Vagina (tissue), 2 donors: Measurements from ENCODE around the gene PRIM1. TPM values are rescaled to one million over a fixed set of nuclear protein-coding genes. Genes with fewer than 3 reads are reported as not detected.

Experiments
- DNase-seq, 2 donors: peaks; one replicate each; pipeline ENCODE4 v3.0.0-alpha.2; 2017; ENCODE audit errors: extremely low spot score in 2 of 2
- H3K27ac ChIP-seq: fragments of 200-600 bp; sonication (generic); one replicate; pipeline ENCODE4 v1.5.1; 2019
- H3K27me3 ChIP-seq: fragments of 200-600 bp; sonication (generic); one replicate; pipeline ENCODE4 v1.5.1; 2019
- H3K36me3 ChIP-seq, 2 donors: fragments of 200-600 bp; sonication (generic); one replicate each; pipeline ENCODE4 v1.5.1; 2017 to 2019
- H3K4me1 ChIP-seq: fragments of 200-600 bp; sonication (generic); one replicate; pipeline ENCODE4 v1.5.1; 2019
- H3K4me3 ChIP-seq, 2 donors: fragments of 200-600 bp; sonication (generic); 1 replicate in 1 of 2; 2 replicates in 1 of 2; pipeline ENCODE4 v1.5.1; 2016 to 2019
- H3K9me3 ChIP-seq: fragments of 200-600 bp; sonication (generic); one replicate; pipeline ENCODE4 v1.5.1; 2019
- POLR2A ChIP-seq, 2 donors: fragments of 450-650 bp; IDR thresholded peaks; one replicate each; pipeline ENCODE4 v1.6.1; 2017; ENCODE audit warnings: antibody characterized with exemption in 2 of 2, mild to moderate bottlenecking in 2 of 2, moderate library complexity in 2 of 2
- POLR2AphosphoS5 ChIP-seq, 2 donors: sonication (generic); formaldehyde crosslinking; IDR thresholded peaks; one replicate each; pipeline ENCODE4 v1.9.0; 2017; ENCODE audit warnings: antibody characterized with exemption in 2 of 2, mild to moderate bottlenecking in 2 of 2, low read depth in 1 of 2; ENCODE audit not compliant: insufficient read depth in 1 of 2
- intact Hi-C: fragments of 100-400 bp; cut with DNase I; formaldehyde crosslinking; loops from one replicate; pipeline ENCODE4 v1.15.1; 2023
- total RNA-seq: library from RNA; depleted of rRNA; stranded (reverse); fragments of >200 nt; gene quantifications from one replicate; pipeline ENCODE4 v1.2.3, GENCODE V29; 2016
- TF ChIP-seq, protein P1 (sequence below), 3 experiments: fragments of 450-650 bp in 2 of 3; fragments of 200-600 bp in 1 of 3; sonication (generic) in 1 of 3; IDR thresholded peaks; one replicate each; pipeline ENCODE4 v1.5.1; 2017 to 2019; ENCODE audit warnings: antibody characterized with exemption in 3 of 3, mild to moderate bottlenecking in 2 of 3, moderate library complexity in 2 of 3

PRIM1 gene
- total RNA-seq, 1 donor from 2014 or later, result 12.8 TPM

DNA sequence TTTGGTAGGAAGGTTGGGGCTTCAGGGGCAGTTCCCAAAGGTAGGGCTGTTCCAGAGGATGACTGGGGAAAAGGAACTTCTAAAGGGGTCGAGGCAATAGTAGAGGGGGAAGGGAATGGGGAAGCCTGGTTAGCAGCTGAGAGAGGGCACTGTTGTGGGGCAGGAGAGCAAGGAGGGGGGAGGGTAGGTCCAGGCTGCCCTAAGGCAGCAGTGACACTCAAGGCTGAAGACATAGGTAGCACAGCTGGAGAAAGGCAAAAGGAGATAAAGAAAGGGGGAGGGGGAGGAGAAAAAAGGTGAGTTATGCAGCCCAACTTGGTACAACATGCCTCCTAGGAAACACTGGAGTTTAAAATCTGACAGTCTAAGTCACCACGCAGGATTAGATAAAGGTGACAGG is 30.9 kb downstream of the PRIM1 start:
- Histone ChIP-seq H3K4me3 (peak overlapping the region in 1 of 2 donors; percentile 0), H3K9me3 (no peaks in the 10 kb centered on the region), H3K36me3 (peaks cover 0 to 19% of the 10 kb centered on the region in 2 donors), H3K27me3 (no peaks in the 10 kb centered on the region), H3K27ac (peak overlapping the region; percentile 97), H3K4me1 (peaks cover 81% of the 10 kb centered on the region)
- TF ChIP-seq POLR2AphosphoS5 (IDR thresholded peaks at IDR 0.05; ENCODE audit: insufficient read depth in 1 of 2, low read depth in 1 of 2) (no peak), POLR2A (IDR thresholded peaks at IDR 0.05) (no peak)
- TF ChIP-seq, protein P1, sequence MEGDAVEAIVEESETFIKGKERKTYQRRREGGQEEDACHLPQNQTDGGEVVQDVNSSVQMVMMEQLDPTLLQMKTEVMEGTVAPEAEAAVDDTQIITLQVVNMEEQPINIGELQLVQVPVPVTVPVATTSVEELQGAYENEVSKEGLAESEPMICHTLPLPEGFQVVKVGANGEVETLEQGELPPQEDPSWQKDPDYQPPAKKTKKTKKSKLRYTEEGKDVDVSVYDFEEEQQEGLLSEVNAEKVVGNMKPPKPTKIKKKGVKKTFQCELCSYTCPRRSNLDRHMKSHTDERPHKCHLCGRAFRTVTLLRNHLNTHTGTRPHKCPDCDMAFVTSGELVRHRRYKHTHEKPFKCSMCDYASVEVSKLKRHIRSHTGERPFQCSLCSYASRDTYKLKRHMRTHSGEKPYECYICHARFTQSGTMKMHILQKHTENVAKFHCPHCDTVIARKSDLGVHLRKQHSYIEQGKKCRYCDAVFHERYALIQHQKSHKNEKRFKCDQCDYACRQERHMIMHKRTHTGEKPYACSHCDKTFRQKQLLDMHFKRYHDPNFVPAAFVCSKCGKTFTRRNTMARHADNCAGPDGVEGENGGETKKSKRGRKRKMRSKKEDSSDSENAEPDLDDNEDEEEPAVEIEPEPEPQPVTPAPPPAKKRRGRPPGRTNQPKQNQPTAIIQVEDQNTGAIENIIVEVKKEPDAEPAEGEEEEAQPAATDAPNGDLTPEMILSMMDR (IDR thresholded peaks at IDR 0.05), result no peak
- intact Hi-C loops, result no loop called here
- DNase-seq, result no peak

DNA sequence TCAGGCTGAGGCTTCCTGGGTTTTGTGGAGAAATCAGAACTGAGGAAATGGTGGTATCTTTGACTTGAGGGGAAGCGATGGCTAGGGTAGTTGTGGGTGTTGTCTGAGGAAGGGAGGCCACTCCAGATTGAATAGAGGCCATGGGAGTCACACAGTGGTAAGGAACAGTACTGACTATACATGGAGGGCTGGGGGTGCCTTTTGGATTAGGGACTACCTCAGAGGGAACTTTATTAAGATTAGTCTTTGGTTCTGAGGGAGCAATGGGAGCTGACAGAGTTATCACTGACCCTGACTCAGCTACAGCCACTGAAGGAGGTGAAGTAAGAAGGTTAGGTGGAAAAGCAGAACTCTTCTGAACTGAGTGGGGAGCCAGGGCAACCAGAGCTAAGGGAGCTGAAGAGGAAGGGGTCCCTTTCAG is 31.4 kb downstream of the PRIM1 start:
- H3K27ac ChIP-seq, result peak overlapping the region; percentile 97
- H3K9me3 ChIP-seq, result no peaks in the 10 kb centered on the region
- TF ChIP-seq, protein P1 (IDR thresholded peaks at IDR 0.05), result no peak
- TF ChIP-seq POLR2AphosphoS5 (IDR thresholded peaks at IDR 0.05; ENCODE audit: insufficient read depth in 1 of 2, low read depth in 1 of 2) (no peak), POLR2A (IDR thresholded peaks at IDR 0.05) (no peak)
- DNase-seq, result no peak
- intact Hi-C loops, result no loop called here
- peaks cover 86% of the 10 kb centered on the region for H3K4me1 ChIP-seq
- H3K4me3 ChIP-seq, result no peak overlapping the region
- no peaks in the 10 kb centered on the region for H3K27me3 ChIP-seq
- H3K36me3 ChIP-seq, result peaks cover 0 to 19% of the 10 kb centered on the region in 2 donors

DNA sequence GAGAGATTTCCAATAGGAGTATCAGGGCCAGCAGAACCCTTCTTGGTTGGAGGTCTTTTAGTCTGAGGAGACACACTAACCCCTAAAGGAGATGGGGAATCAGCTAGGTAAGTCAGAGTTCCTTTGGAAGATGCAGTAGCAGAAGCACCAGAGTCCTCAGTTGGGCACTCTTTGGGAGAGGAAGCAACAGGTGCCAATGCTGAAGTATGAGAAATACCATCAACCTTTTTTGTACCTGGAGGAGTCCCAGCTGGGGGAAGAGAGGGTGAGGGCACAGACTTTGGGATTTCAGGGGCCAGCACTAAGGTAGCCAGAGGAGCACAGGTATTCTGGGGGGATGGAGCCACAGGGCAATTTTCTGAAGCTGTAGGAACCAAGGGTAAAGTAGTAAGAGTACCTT is 33.1 kb downstream of the PRIM1 start:
- Histone ChIP-seq H3K27me3 (no peaks in the 10 kb centered on the region), H3K4me3 (no peak overlapping the region), H3K36me3 (peaks cover 0 to 28% of the 10 kb centered on the region in 2 donors), H3K4me1 (peaks cover 94% of the 10 kb centered on the region), H3K9me3 (no peaks in the 10 kb centered on the region), H3K27ac (peak overlapping the region; percentile 53)
- intact Hi-C loops, result no loop called here
- DNase-seq, result no peak
- TF ChIP-seq POLR2AphosphoS5 (IDR thresholded peaks at IDR 0.05; ENCODE audit: insufficient read depth in 1 of 2, low read depth in 1 of 2) (no peak), POLR2A (IDR thresholded peaks at IDR 0.05) (no peak)
- TF ChIP-seq, protein P1 (IDR thresholded peaks at IDR 0.05), result no peak

DNA sequence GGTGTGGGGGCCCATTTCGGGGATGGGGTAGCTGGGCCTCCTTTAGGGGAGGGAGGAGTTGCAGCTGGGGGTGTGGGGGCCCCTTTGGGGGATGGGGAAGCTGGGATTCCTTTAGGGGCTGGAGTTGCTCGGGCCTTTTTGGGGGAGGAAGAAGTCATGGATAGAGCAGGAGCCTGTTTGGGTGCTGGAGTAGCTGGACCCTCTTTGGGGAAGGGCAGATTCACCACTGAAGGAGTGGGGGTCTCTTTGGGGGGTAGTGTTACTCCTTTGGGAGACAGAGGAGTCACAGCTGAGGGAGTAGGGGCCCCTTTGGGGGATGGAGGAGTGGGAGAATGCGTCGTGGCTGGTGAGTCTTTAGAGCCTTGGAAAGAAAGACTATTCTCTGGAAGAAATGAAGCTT is 33.5 kb downstream of the PRIM1 start:
- peaks cover 90% of the 10 kb centered on the region for H3K4me1 ChIP-seq
- intact Hi-C loops, result no loop called here
- DNase-seq, result no peak
- H3K4me3 ChIP-seq, result no peak overlapping the region
- H3K27ac ChIP-seq, result peak overlapping the region; percentile 53
- no peaks in the 10 kb centered on the region for H3K27me3 ChIP-seq
- no peaks in the 10 kb centered on the region for H3K9me3 ChIP-seq
- TF ChIP-seq POLR2A (IDR thresholded peaks at IDR 0.05), result no peak
- TF ChIP-seq, protein P1 (IDR thresholded peaks at IDR 0.05), result no peak
- no peak for TF ChIP-seq POLR2AphosphoS5 (IDR thresholded peaks at IDR 0.05; ENCODE audit: insufficient read depth in 1 of 2, low read depth in 1 of 2)
- peaks cover 0 to 32% of the 10 kb centered on the region in 2 donors for H3K36me3 ChIP-seq

DNA sequence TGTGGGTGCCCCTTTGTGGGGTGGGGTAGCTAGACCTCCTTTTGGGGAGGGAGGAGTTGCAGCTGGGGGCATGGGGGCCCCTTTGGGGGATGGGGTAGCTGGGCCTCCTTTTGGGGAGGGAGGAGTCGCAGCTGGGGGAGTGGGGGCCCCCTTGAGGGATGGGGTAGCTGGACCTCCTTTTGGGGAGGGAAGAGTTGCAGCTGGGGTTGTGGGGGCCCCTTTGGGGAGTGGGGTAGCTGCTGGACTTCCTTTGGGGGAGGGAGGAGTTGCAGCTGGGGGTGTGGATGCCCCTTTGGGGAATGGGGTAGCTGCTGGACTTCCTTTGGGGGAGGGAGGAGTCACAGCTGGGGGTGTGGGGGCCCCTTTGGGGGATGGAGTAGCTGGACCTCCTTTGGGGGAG is 34.0 kb downstream of the PRIM1 start:
- H3K27ac ChIP-seq, result peak overlapping the region; percentile 53
- peaks cover 3 to 37% of the 10 kb centered on the region in 2 donors for H3K36me3 ChIP-seq
- intact Hi-C loops, result no loop called here
- H3K4me1 ChIP-seq, result peaks cover 85% of the 10 kb centered on the region
- DNase-seq, result no peak
- no peak for TF ChIP-seq POLR2AphosphoS5 (IDR thresholded peaks at IDR 0.05; ENCODE audit: insufficient read depth in 1 of 2, low read depth in 1 of 2)
- TF ChIP-seq, protein P1 (IDR thresholded peaks at IDR 0.05), result no peak
- TF ChIP-seq POLR2A (IDR thresholded peaks at IDR 0.05), result no peak
- H3K9me3 ChIP-seq, result no peaks in the 10 kb centered on the region
- no peaks in the 10 kb centered on the region for H3K27me3 ChIP-seq
- no peak overlapping the region for H3K4me3 ChIP-seq
